MG63 (cell line): ENCODE results near the gene FAAH2. TPM values are rescaled to one million over a fixed set of nuclear protein-coding genes. Genes with fewer than 3 reads are reported as not detected.

Experiments used
- DNase-seq: peaks from one replicate; pipeline ENCODE4 v3.0.0-alpha.2; 2020
- H3K27me3 ChIP-seq: fragments of 250-450 bp; sonication (Bioruptor Pico); 2 replicates; pipeline ENCODE4 v1.5.1; 2020; ENCODE audit warnings: mild to moderate bottlenecking, moderate library complexity
- H3K36me3 ChIP-seq: fragments of 250-450 bp; sonication (Bioruptor Pico); 2 replicates; pipeline ENCODE4 v1.5.1; 2020; ENCODE audit warnings: mild to moderate bottlenecking, moderate library complexity
- H3K4me3 ChIP-seq: fragments of 250-450 bp; sonication (Bioruptor Pico); 2 replicates; pipeline ENCODE4 v1.5.1; 2020; ENCODE audit warnings: mild to moderate bottlenecking, moderate library complexity
- H3K9me3 ChIP-seq: fragments of 250-450 bp; sonication (Bioruptor Pico); 2 replicates; pipeline ENCODE4 v1.5.1; 2020; ENCODE audit warnings: mild to moderate bottlenecking, moderate library complexity
- total RNA-seq: library from RNA; depleted of rRNA; stranded (reverse); fragments of >200 nt; shearing (Covaris generic); gene quantifications from 2 replicates; pipeline ENCODE4 v1.2.3, GENCODE V29; 2014; ENCODE audit warnings: low replicate concordance; rRNA removed

The FAAH2 gene
- total RNA-seq, 1 experiment from 2014 or later, result not detected

- H3K36me3 ChIP-seq, result no peaks in the 10 kb centered on the region
Observed at GRCh38 chrX:57519578-57520118, 233.1 kb downstream of the FAAH2 start.

GRCh38 chrX:57528670-57529255 lies 242.3 kb downstream of the FAAH2 start:
- no peak for DNase-seq
- H3K36me3 ChIP-seq, result no peaks in the 10 kb centered on the region
- H3K4me3 ChIP-seq, result no peak overlapping the region
- no peaks in the 10 kb centered on the region for H3K27me3 ChIP-seq
- H3K9me3 ChIP-seq, result no peaks in the 10 kb centered on the region

More at GRCh38 chrX:57519578-57520118, 233.1 kb downstream of the FAAH2 start:
- H3K9me3 ChIP-seq, result no peaks in the 10 kb centered on the region
- H3K4me3 ChIP-seq, result no peak overlapping the region
- H3K27me3 ChIP-seq, result no peaks in the 10 kb centered on the region
- DNase-seq, result no peak

Other genes with a start within 250 kb of the FAAH2 start
- gene SPIN2B, start 165.2 kb upstream of the FAAH2 start, total RNA-seq, result 8.4 and 10.8 TPM in 2 replicates
- gene SPIN2A, start 149.3 kb upstream of the FAAH2 start, total RNA-seq, result not detected in 2 replicates